ENCODE data around the gene COL4A2.

COL4A2 gene

DNA sequence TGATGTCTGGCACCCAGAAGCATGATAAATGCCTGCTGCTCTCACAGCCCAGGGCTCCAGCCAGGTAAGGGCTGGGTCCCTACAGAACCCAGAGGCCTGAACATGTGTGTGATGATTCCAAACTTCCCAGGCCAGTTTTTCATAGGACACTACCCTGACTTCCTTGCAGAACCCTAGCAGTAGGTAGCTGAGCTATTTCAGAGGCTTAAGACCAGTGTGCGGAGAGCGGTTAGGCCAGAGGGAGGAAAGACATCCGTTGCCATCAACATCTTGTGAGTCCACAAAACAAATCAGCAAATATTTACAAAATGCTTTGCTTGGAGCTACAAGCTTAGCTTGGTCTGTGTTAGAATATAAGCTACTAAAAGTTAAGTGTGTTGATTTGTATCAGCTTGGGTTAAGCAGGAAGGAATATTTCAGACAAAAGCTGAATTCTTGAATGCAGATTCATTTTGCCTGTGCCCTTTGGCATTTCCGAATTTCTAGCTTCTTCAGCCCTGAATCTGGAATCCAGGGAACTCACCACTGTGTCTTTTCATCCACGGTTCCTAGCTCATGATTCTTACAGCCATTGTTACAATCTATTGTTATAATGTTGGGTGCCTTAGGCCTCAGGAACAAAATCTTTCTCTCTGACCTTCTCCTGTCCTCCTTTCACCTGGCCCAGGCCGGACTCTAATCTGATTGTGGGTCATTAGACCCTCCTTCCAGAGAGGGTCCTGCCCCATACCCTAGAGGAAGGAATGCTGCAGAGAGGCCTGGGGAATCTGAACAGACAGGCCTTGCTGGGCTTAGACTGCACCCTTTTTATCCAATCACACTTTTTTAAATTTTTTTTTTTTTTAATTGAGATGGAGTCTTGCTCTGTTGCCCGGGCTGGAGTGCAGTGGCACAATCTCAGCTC lies 242.1 kb downstream of the COL4A2 start:
- DNase-seq = no peak

- DNase-seq = no peak
These were observed 242.7 kb downstream of the COL4A2 start for GRCh38 chr13:110549795-110550160.

DNA sequence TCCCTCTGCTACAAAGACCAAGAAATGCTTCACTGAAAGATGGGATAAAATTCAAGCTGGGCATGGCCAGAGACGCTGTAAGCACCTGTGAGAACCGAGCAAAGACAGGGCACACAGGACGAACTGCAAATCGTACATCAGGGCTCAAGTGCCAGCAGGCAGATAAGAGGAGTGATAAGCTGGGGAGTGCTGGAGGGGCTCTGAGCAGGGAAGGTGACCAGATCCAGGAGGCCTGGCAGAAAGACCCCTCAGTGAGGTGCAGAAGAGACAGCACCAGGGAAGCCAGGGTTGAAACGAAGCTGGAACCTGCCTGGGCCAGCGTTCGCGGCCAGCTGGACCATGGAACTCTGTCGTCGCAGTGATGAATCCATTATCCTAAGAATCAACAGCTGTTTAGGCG lies 244.2 kb downstream of the COL4A2 start:
- DNase-seq = no peak

GRCh38 chr13:110552767-110553166 lies 245.7 kb downstream of the COL4A2 start:
- no peak for DNase-seq

DNA sequence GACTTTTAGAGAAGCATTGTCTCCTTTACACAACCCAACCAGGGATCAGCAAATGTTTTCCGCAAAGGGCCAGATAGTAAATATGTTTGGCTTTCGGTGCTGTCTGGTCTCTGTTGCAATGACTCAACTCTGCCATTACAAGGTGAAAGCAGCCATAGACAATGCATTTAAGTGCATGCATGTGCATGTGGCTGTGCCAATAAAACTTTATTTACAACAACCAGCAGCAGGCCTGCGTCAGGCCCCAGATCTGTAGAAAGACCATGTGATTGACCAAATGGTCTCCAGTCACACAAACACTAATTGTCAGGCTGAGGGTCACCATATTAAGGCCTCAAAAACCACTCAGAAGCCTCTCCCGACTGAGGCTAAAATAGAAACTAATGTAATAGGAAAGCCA lies 246.3 kb downstream of the COL4A2 start:
- DNase-seq = no peak

- no peak for DNase-seq
These were observed 247.2 kb downstream of the COL4A2 start for GRCh38 chr13:110554227-110554836.

GRCh38 chr13:110554946-110555345 lies 247.9 kb downstream of the COL4A2 start:
- DNase-seq = no peak

- DNase-seq = no peak
These were observed 248.6 kb downstream of the COL4A2 start for GRCh38 chr13:110555601-110556223.

GRCh38 chr13:110556224-110556606 lies 249.1 kb downstream of the COL4A2 start:
- no peak for DNase-seq

DNA sequence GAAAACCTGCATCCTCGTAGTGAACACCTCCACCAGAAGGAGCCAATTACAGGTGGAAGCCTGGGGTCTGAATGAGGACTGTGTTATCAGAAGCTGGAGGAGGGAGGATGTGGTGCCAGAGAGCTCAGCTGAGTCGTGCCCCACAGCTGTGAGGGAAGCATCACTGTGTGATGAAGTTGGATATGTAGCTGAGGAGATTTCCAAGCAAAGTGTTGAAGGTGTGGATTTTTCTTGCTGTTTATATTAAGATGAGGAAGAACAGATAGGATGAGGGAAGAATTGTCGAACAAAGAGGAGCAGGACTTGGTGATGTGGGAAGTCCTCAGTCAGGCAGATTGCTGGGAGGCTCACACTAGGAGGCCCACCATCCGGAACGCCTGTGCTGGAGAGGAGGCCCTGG lies 250.0 kb downstream of the COL4A2 start:
- DNase-seq = no peak

GRCh38 chr13:110557610-110558305 lies 250.7 kb downstream of the COL4A2 start:
- no peak for DNase-seq

GRCh38 chr13:110559429-110559943 lies 252.4 kb downstream of the COL4A2 start:
- no peak for DNase-seq

- DNase-seq = no peak
These were observed 252.9 kb downstream of the COL4A2 start for GRCh38 chr13:110559986-110560385.

- peak in 1 of 2 experiments; percentile 9 for DNase-seq
These were observed 253.7 kb downstream of the COL4A2 start for GRCh38 chr13:110560601-110561343.

DNA sequence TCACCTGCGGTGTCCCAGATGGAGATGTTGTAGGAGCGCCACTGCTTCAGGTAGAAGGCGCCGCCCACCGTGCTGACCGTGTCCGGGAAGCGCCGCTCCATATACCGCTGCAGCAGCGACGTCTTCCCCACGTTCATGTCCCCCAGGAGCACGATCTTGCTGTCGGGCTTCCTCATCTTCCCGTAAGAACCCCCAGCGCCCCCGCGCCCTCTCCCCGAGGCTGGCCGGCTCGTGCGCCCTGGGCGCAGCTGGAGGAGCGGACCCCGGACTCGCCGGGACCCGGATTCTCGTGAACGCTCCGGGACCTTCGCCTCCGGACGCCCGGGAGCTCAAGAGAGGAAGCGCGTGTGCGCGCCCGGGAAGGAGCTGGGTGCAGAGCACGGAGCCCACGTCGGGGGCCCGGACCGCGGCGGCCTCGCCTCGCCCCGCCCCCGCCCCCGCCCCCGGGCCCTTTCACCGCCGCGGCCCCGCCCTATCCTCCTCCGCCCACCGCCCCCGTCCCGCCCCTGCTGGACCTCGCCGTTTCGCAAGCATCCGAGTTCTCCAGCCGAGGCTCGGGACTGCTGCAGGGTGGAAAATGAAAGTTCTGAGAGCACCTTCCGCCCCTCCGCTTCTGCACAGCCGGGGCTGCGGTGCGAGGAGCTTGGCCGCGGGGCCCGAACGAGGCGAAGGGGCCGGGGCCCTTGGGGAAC lies 254.4 kb downstream of the COL4A2 start, which contains the start of gene RAB20:
Gene RAB20, minus strand, starts transcription at position 379 of the 692 bp plus-strand sequence. Its CDS starts 203 bp downstream, at position 176.
- peak; percentile 24 to 46 for DNase-seq

GRCh38 chr13:110562036-110562597 lies 255.0 kb downstream of the COL4A2 start:
- DNase-seq = peak in 1 of 2 experiments; percentile 46
